GM19193 (cell line): ENCODE data around the gene LRRTM1.

ENCODE experiments used
- POLR2A ChIP-seq: IDR thresholded peaks from 4 replicates; pipeline ENCODE4 v1.6.1; 2011; ENCODE audit not compliant: insufficient read depth, insufficient read length; ENCODE audit errors: extremely low read depth

The LRRTM1 gene

GRCh38 chr2:80281049-80281448 lies 23.5 kb downstream of the LRRTM1 start:
- no peak for TF ChIP-seq POLR2A

GRCh38 chr2:80280598-80280997 lies 24.0 kb downstream of the LRRTM1 start:
- no peak for TF ChIP-seq POLR2A

- no peak for TF ChIP-seq POLR2A
These were observed 34.7 kb downstream of the LRRTM1 start for GRCh38 chr2:80269806-80270205.

GRCh38 chr2:80266231-80266630 lies 38.3 kb downstream of the LRRTM1 start:
- TF ChIP-seq POLR2A, result no peak

- no peak for TF ChIP-seq POLR2A
These were observed 45.3 kb downstream of the LRRTM1 start for GRCh38 chr2:80259292-80259691.

GRCh38 chr2:80258793-80259192 lies 45.8 kb downstream of the LRRTM1 start:
- TF ChIP-seq POLR2A, result no peak

GRCh38 chr2:80258341-80258740 lies 46.2 kb downstream of the LRRTM1 start:
- no peak for TF ChIP-seq POLR2A

GRCh38 chr2:80257450-80257849 lies 47.1 kb downstream of the LRRTM1 start:
- TF ChIP-seq POLR2A, result no peak

- TF ChIP-seq POLR2A, result no peak
These were observed 47.8 kb downstream of the LRRTM1 start for GRCh38 chr2:80256782-80257167.

GRCh38 chr2:80255918-80256781 lies 48.4 kb downstream of the LRRTM1 start:
- no peak for TF ChIP-seq POLR2A

- TF ChIP-seq POLR2A, result no peak
These were observed 52.1 kb downstream of the LRRTM1 start for GRCh38 chr2:80252294-80252986.
